Suprapubic skin (tissue), 4 donors: ENCODE measurements around the gene SYNDIG1. TPM values are rescaled to one million over a fixed set of nuclear protein-coding genes. Genes with fewer than 3 reads are reported as not detected.

Source experiments
- DNase-seq, 2 donors: peaks; one replicate each; pipeline ENCODE4 v3.0.0-alpha.2; 2019; ENCODE audit warnings: low spot score in 2 of 2
- H3K27ac ChIP-seq: fragments of 200-600 bp; sonication (generic); one replicate; pipeline ENCODE4 v1.5.1; 2019
- H3K27me3 ChIP-seq: fragments of 200-600 bp; sonication (generic); one replicate; pipeline ENCODE4 v1.5.1; 2019
- H3K36me3 ChIP-seq: fragments of 200-600 bp; sonication (generic); one replicate; pipeline ENCODE4 v1.5.1; 2019
- H3K4me1 ChIP-seq: fragments of 200-600 bp; sonication (generic); one replicate; pipeline ENCODE4 v1.5.1; 2019
- H3K4me3 ChIP-seq: fragments of 200-600 bp; sonication (generic); one replicate; pipeline ENCODE4 v1.5.1; 2019; ENCODE audit warnings: mild to moderate bottlenecking
- H3K9me3 ChIP-seq: fragments of 200-600 bp; sonication (generic); one replicate; pipeline ENCODE4 v1.5.1; 2019
- EP300 ChIP-seq: sonication (generic); formaldehyde crosslinking; IDR thresholded peaks from one replicate; pipeline ENCODE4 v1.6.1; 2017; ENCODE audit warnings: antibody characterized with exemption
- POLR2A ChIP-seq, 2 donors: fragments of 450-650 bp; IDR thresholded peaks; one replicate each; pipeline ENCODE4 v1.6.1; 2017; ENCODE audit warnings: antibody characterized with exemption in 2 of 2, mild to moderate bottlenecking in 2 of 2, moderate library complexity in 2 of 2
- POLR2AphosphoS5 ChIP-seq, 3 donors: sonication (generic); formaldehyde crosslinking; IDR thresholded peaks; one replicate each; pipeline ENCODE4 v1.6.1; 2017; ENCODE audit warnings: antibody characterized with exemption in 3 of 3
- WGBS: methylation state at CpG from one replicate; pipeline ENCODE4 v1.1.5; 2018; 5-methylcytosine and 5-hydroxymethylcytosine counted together
- total RNA-seq, 4 donors: library from RNA; depleted of rRNA; stranded (reverse); fragments of >200 nt; gene quantifications; one replicate each; pipeline ENCODE4 v1.1.0, GENCODE V29; 2016
- TF ChIP-seq, protein P1 (sequence below), 2 donors: fragments of 200-600 bp in 1 of 2; fragments of 450-650 bp in 1 of 2; sonication (generic) in 1 of 2; IDR thresholded peaks; one replicate each; pipeline ENCODE4 v1.5.1; 2016 to 2019; ENCODE audit warnings: antibody characterized with exemption in 2 of 2, mild to moderate bottlenecking in 1 of 2, moderate library complexity in 1 of 2

SYNDIG1 gene
- total RNA-seq, 4 donors from 2014 or later: not detected

- no peak for TF ChIP-seq POLR2A (IDR thresholded peaks at IDR 0.05)
- TF ChIP-seq, protein P1, sequence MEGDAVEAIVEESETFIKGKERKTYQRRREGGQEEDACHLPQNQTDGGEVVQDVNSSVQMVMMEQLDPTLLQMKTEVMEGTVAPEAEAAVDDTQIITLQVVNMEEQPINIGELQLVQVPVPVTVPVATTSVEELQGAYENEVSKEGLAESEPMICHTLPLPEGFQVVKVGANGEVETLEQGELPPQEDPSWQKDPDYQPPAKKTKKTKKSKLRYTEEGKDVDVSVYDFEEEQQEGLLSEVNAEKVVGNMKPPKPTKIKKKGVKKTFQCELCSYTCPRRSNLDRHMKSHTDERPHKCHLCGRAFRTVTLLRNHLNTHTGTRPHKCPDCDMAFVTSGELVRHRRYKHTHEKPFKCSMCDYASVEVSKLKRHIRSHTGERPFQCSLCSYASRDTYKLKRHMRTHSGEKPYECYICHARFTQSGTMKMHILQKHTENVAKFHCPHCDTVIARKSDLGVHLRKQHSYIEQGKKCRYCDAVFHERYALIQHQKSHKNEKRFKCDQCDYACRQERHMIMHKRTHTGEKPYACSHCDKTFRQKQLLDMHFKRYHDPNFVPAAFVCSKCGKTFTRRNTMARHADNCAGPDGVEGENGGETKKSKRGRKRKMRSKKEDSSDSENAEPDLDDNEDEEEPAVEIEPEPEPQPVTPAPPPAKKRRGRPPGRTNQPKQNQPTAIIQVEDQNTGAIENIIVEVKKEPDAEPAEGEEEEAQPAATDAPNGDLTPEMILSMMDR (IDR thresholded peaks at IDR 0.05): no peak
- no peak for TF ChIP-seq POLR2AphosphoS5 (IDR thresholded peaks at IDR 0.05)
- no peak for TF ChIP-seq EP300
- Histone ChIP-seq H3K27ac (no peak overlapping the region), H3K27me3 (no peaks in the 10 kb centered on the region), H3K4me3 (no peak overlapping the region), H3K9me3 (no peaks in the 10 kb centered on the region), H3K4me1 (no peaks in the 10 kb centered on the region), H3K36me3 (no peaks in the 10 kb centered on the region)
- WGBS: 90% methylated on average over 5 of the region's 5 CpGs
- DNase-seq: no peak
Observed at GRCh38 chr20:24498641-24499040, 29.2 kb downstream of the SYNDIG1 start.

GRCh38 chr20:24499472-24499871 lies 30.0 kb downstream of the SYNDIG1 start:
- H3K9me3 ChIP-seq: no peaks in the 10 kb centered on the region
- WGBS: 85% methylated on average over 6 of the region's 6 CpGs
- TF ChIP-seq POLR2A (IDR thresholded peaks at IDR 0.05) (no peak), POLR2AphosphoS5 (IDR thresholded peaks at IDR 0.05) (no peak), EP300 (no peak)
- TF ChIP-seq, protein P1 (IDR thresholded peaks at IDR 0.05): no peak
- no peak for DNase-seq
- no peaks in the 10 kb centered on the region for H3K36me3 ChIP-seq
- H3K4me3 ChIP-seq: no peak overlapping the region
- H3K27me3 ChIP-seq: no peaks in the 10 kb centered on the region
- H3K27ac ChIP-seq: no peak overlapping the region
- H3K4me1 ChIP-seq: no peaks in the 10 kb centered on the region

- Histone ChIP-seq H3K4me3 (no peak overlapping the region), H3K9me3 (no peaks in the 10 kb centered on the region), H3K4me1 (no peaks in the 10 kb centered on the region), H3K27ac (no peak overlapping the region), H3K36me3 (no peaks in the 10 kb centered on the region), H3K27me3 (no peaks in the 10 kb centered on the region)
- no peak for DNase-seq
- WGBS: 74% methylated on average over 12 of the region's 15 CpGs
- TF ChIP-seq, protein P1 (IDR thresholded peaks at IDR 0.05): no peak
- no peak for TF ChIP-seq EP300
- no peak for TF ChIP-seq POLR2AphosphoS5 (IDR thresholded peaks at IDR 0.05)
- no peak for TF ChIP-seq POLR2A (IDR thresholded peaks at IDR 0.05)
Observed at GRCh38 chr20:24501764-24502556, 32.5 kb downstream of the SYNDIG1 start.

- TF ChIP-seq POLR2A (IDR thresholded peaks at IDR 0.05) (no peak), POLR2AphosphoS5 (IDR thresholded peaks at IDR 0.05) (no peak), EP300 (no peak)
- TF ChIP-seq, protein P1 (IDR thresholded peaks at IDR 0.05): no peak
- Histone ChIP-seq H3K4me3 (no peak overlapping the region), H3K27ac (peak overlapping the region; percentile 41), H3K9me3 (no peaks in the 10 kb centered on the region), H3K36me3 (no peaks in the 10 kb centered on the region), H3K4me1 (no peaks in the 10 kb centered on the region), H3K27me3 (no peaks in the 10 kb centered on the region)
- DNase-seq: no peak
- whole genome bisulfite sequencing: 81% methylated on average over 5 of the region's 5 CpGs
Observed at GRCh38 chr20:24502661-24503060, 33.2 kb downstream of the SYNDIG1 start.

GRCh38 chr20:24503352-24503931 lies 34.0 kb downstream of the SYNDIG1 start:
- H3K9me3 ChIP-seq: no peaks in the 10 kb centered on the region
- 71% methylated on average over 9 of the region's 9 CpGs for WGBS
- no peaks in the 10 kb centered on the region for H3K27me3 ChIP-seq
- no peaks in the 10 kb centered on the region for H3K4me1 ChIP-seq
- no peak for DNase-seq
- H3K36me3 ChIP-seq: no peaks in the 10 kb centered on the region
- TF ChIP-seq POLR2A (IDR thresholded peaks at IDR 0.05) (no peak), EP300 (no peak), POLR2AphosphoS5 (IDR thresholded peaks at IDR 0.05) (no peak)
- TF ChIP-seq, protein P1 (IDR thresholded peaks at IDR 0.05): no peak
- no peak overlapping the region for H3K4me3 ChIP-seq
- no peak overlapping the region for H3K27ac ChIP-seq
